GM06990 (cell line): ENCODE measurements around the gene RNASE13.

Experiments used
- DNase-seq: peaks from one replicate; pipeline ENCODE4 v3.0.0-alpha.2; 2011; ENCODE audit not compliant: insufficient read length; ENCODE audit errors: extremely low read depth
- H3K27me3 ChIP-seq: replicated peaks from 2 replicates; pipeline ENCODE4 v1.6.0; 2011; ENCODE audit warnings: low read length; ENCODE audit not compliant: control insufficient read depth, insufficient read depth
- H3K36me3 ChIP-seq: 2 replicates; pipeline ENCODE4 v1.5.1; 2011; ENCODE audit warnings: low read length; ENCODE audit not compliant: control insufficient read depth, insufficient read depth
- H3K4me3 ChIP-seq: replicated peaks from 2 replicates; pipeline ENCODE4 v1.5.1; 2011; ENCODE audit warnings: low read depth, mild to moderate bottlenecking, control low read depth, low read length
- TF ChIP-seq, protein P1 (sequence below): IDR thresholded peaks from 2 replicates; pipeline ENCODE4 v1.5.1; 2011; ENCODE audit warnings: low read length, control low read depth, mild to moderate bottlenecking, inconsistent platforms; ENCODE audit not compliant: insufficient read depth, poor library complexity, severe bottlenecking

The RNASE13 gene

DNA sequence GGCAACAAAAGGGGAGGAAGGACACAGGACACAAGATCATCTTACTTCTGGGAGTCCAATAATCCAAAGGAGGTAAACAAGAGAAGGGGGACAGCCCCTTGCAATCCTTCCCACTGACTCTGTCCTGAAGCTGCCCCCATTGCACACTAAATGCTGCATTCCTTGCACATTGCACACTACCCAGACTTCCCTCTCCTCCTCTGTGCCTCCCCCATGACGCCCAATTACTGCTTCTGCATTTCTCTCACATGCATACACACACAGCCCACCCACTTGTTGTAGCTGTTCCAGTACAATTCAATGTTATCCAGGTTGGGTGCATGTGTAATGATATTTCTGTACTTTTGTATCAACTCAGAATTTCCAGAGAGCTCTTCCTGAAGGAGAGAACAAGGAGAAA is 15.2 kb downstream of the RNASE13 start:
- no peaks in the 10 kb centered on the region for H3K36me3 ChIP-seq
- H3K27me3 ChIP-seq = peaks cover 2% of the 10 kb centered on the region
- no peak overlapping the region for H3K4me3 ChIP-seq
- TF ChIP-seq, protein P1, sequence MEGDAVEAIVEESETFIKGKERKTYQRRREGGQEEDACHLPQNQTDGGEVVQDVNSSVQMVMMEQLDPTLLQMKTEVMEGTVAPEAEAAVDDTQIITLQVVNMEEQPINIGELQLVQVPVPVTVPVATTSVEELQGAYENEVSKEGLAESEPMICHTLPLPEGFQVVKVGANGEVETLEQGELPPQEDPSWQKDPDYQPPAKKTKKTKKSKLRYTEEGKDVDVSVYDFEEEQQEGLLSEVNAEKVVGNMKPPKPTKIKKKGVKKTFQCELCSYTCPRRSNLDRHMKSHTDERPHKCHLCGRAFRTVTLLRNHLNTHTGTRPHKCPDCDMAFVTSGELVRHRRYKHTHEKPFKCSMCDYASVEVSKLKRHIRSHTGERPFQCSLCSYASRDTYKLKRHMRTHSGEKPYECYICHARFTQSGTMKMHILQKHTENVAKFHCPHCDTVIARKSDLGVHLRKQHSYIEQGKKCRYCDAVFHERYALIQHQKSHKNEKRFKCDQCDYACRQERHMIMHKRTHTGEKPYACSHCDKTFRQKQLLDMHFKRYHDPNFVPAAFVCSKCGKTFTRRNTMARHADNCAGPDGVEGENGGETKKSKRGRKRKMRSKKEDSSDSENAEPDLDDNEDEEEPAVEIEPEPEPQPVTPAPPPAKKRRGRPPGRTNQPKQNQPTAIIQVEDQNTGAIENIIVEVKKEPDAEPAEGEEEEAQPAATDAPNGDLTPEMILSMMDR = no peak
- DNase-seq = no peak

DNA sequence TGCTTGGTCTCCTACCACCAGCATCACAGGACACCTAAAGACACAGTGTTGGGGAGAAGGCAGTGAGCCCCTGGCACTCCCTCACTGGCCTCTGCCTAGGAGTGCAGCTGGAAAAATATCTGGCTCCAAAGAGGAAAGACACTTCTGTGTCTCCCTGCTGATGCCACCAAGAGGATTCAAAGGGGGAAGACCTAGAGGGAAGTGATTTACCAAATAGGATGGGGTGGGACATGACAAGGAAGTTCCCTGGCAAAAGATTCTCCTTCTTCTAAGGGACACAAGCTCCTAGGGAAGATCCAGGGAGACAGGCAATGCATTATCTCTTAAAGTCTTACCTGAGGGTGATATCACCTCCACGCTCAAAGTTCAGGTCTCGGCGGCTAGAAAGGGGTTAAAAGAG is 15.8 kb downstream of the RNASE13 start:
- H3K4me3 ChIP-seq = no peak overlapping the region
- no peak for DNase-seq
- no peaks in the 10 kb centered on the region for H3K36me3 ChIP-seq
- TF ChIP-seq, protein P1 = no peak
- H3K27me3 ChIP-seq = no peaks in the 10 kb centered on the region; the same call in none of the 2 replicates

DNA sequence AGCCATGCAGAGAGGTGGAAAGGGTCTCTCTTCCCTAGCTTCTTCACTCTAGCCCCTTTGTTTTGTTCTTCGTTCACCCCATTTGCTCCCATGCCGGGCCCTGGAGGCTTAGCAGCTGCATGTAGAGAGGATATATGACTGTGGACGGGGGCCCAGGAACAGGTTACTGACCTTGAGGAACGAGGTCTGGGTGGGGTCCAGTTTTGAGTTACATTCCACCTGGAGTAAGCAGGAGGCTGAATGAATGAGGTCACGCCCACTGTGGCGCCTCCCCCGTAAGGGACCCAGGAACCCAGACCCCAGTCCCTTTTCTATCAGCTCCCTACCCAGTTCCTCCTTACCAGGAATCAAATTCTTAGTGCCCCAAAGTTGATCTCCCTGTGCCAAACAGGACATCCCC is 16.3 kb downstream of the RNASE13 start:
- DNase-seq = no peak
- H3K36me3 ChIP-seq = no peaks in the 10 kb centered on the region

DNA sequence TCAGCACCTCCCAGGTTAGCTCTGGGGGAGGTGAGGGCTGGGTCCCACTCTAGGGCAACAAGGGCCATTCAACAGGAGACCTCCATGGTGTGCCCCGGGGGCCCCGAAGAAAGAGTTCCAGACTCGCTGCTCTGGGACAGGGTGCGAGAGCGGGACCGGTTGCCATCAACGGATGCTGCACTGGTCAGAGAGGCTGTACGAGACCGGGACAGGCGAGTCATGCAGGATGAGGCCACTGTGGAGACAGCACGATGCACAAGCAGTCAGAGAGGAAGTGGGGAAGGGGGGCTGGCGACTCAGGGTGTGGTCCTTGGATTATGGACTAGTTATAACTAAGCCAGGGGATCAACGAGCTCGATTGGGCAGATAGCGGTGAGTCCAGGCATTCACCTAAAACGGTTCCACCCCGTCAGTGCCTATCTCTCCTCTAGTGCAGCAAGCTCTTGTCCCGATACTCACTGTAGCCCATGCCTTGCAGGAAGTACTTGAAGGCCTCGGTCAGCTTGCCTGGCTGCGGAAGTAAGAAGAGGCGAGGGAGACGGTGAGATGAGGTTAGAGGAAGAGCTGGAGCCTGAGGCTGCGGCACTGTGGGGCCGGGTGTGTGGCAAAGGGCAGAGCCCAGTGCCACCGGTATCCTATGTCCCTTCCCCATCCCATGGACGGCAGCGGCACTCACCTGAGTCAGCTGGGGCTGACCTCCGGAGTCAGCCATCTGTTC is 16.9 kb downstream of the RNASE13 start:
- no peaks in the 10 kb centered on the region for H3K36me3 ChIP-seq
- no peak overlapping the region for H3K4me3 ChIP-seq
- H3K27me3 ChIP-seq = no peaks in the 10 kb centered on the region; the same call in none of the 2 replicates
- no peak for DNase-seq
- TF ChIP-seq, protein P1 = no peak

More for the DNA sequence above, 16.3 kb downstream of the RNASE13 start:
- TF ChIP-seq, protein P1 = no peak
- Histone ChIP-seq H3K4me3 (no peak overlapping the region), H3K27me3 (no peaks in the 10 kb centered on the region; the same call in none of the 2 replicates)

DNA sequence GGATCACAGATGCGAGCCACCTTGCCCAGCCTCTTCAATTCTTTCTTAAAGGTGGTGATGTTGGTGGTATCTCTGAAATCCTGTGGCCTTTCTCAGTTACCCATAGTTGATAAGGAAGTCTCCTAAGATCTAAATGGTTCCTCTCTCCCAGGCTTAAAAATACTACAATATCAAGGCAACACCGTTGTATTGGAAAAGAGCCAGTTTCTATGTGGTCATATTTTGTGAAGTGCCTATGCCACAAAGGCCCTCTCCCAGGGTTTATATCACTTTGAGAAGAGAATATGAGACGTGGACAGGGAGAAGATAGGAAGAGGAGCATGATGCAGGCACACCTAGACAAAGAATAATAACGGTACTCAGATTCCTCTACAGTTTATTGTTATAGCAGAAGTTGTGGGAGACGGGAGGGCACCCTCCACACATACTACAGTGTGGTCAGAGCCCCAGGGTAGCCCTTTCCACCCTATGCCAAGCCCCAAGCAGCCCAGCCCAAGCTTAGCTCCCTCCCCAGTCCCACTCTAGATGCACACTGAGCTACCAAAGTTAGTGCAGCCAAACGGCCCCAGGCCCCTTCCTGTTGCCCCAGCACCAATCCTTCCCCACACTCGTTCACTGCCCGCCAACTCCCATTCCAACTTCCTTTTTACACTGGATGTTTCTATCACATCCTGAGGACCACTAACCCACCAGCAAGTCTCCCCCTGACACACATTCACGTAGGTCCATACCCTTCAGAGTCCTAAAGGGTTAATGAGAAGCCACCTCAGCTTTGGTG is 18.0 kb downstream of the RNASE13 start:
- Histone ChIP-seq H3K27me3 (no peaks in the 10 kb centered on the region; the same call in none of the 2 replicates), H3K4me3 (no peak overlapping the region), H3K36me3 (no peaks in the 10 kb centered on the region)
- DNase-seq = no peak
- TF ChIP-seq, protein P1 = no peak
